Ovary (tissue), 9 donors: Measurements from ENCODE around the gene SLC10A1. TPM values are rescaled to one million over a fixed set of nuclear protein-coding genes. Genes with fewer than 3 reads are reported as not detected.

Source experiments
- DNase-seq, 5 donors: peaks; one replicate each; pipeline ENCODE4 v3.0.0-alpha.2; 2019 to 2020
- H3K27ac ChIP-seq, 2 donors: fragments of 200-600 bp; one replicate each; pipeline versions ENCODE4 v1.5.1 to v1.8.0; 2019 to 2022
- H3K27me3 ChIP-seq: fragments of 200-600 bp; one replicate; pipeline ENCODE4 v1.8.0; 2022
- H3K36me3 ChIP-seq: fragments of 200-600 bp; sonication (generic); one replicate; pipeline ENCODE4 v1.5.1; 2019
- H3K4me1 ChIP-seq: one replicate; pipeline ENCODE4 v1.8.1; 2013; ENCODE audit warnings: mild to moderate bottlenecking, moderate library complexity; ENCODE audit not compliant: insufficient read depth
- H3K4me3 ChIP-seq: fragments of 200-600 bp; sonication (generic); one replicate; pipeline ENCODE4 v1.5.1; 2017
- H3K9me3 ChIP-seq, 2 donors: fragments of 200-600 bp in 1 of 2; sonication (generic) in 1 of 2; one replicate each; pipeline versions ENCODE4 v1.5.1 to v1.8.1; 2013 to 2019; ENCODE audit warnings: mild to moderate bottlenecking in 1 of 2, moderate library complexity in 1 of 2
- EP300 ChIP-seq: sonication (generic); formaldehyde crosslinking; IDR thresholded peaks from one replicate; pipeline ENCODE4 v1.6.1; 2017; ENCODE audit warnings: antibody characterized with exemption
- POLR2A ChIP-seq: fragments of 450-650 bp; IDR thresholded peaks from one replicate; pipeline ENCODE4 v1.6.1; 2017; ENCODE audit warnings: antibody characterized with exemption, mild to moderate bottlenecking, moderate library complexity
- WGBS, 3 donors: extraction: QIAGEN DNeasy Blood & Tissue Kit in 1 of 3; methylation state at CpG; one replicate each; pipeline versions ENCODE4 v1.1.5 to v1.1.7; 2013 to 2017; 5-methylcytosine and 5-hydroxymethylcytosine counted together
- intact Hi-C, 4 donors: fragments of 100-400 bp; cut with DNase I; formaldehyde crosslinking; loops; one replicate each; pipeline versions ENCODE4 v1.11.0 to v1.15.1; 2022 to 2023
- polyA plus RNA-seq, 2 donors: library from polyadenylated mRNA; stranded (reverse); fragments of 200-250 nt in 1 of 2; fragments of 350-450 nt in 1 of 2; fragmentation: Illumina TruSeq in 1 of 2; extraction: RNeasy Lipid Tissue Mini Kit (QIAGEN cat#74804) in 1 of 2; gene quantifications; one replicate each; pipeline ENCODE4 v1.2.3, GENCODE V29; 2013 to 2014
- total RNA-seq, 7 donors: library from RNA; depleted of rRNA in 2 of 7; stranded (reverse); fragments of >200 nt in 2 of 7; fragmentation: NEBNext Ultra II Directional in 3 of 7; extraction: Animal tissue kit (Norgen Biotek cat#: 25700) in 3 of 7; gene quantifications; one replicate each; pipeline versions ENCODE4 v1.1.0 to v1.2.4, GENCODE V29; 2016 to 2023
- TF ChIP-seq, protein P1 (sequence below), 3 donors: fragments of 450-650 bp in 2 of 3; fragments of 200-600 bp in 1 of 3; IDR thresholded peaks; one replicate each; pipeline versions ENCODE4 v1.5.1 to v1.8.0; 2016 to 2022; ENCODE audit warnings: antibody characterized with exemption in 3 of 3, mild to moderate bottlenecking in 1 of 3
- donor health status: DM: no; HTN: no; CAD: no; lungs with moderate emphysema.
- donor health status: DM: no; HTN: no; CAD: no.
- donor health status: Bipolar disorder and iron deficiency.
- donor health status: DM: yes; HTN: yes; CAD: no.
- donor health status: DM: no; HTN: no; CAD: no.
- donor health status: DM: yes; HTN: yes; CAD: no.

The SLC10A1 gene
- total and polyA plus RNA-seq, 9 donors = not detected

DNA sequence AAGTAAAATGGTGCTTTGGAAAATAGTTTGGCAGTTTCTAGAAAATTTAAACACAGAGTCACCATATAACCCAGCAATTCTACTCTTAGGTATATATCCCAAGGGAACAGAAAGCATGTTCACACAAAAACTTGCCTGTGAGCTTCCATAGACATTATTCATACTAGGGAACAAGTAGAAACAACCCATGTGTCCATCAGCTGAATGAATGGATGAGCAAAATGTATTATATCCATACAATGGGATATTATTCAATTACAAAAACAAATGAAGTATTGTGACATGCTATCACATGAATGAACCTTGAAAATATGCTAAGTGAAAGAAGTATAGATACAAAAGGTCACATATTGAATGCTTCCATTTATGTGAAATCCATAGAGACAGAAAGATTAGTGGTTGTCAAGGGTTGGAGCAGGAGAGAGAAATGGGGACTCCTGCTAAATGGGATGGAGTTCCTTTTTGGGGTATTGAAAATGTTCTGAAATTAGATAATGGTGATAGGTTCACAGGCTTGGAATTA is 7.9 kb downstream of the SLC10A1 start:
- Histone ChIP-seq H3K27ac (no peak overlapping the region), H3K9me3 (no peaks in the 10 kb centered on the region), H3K27me3 (no peaks in the 10 kb centered on the region), H3K4me1 (no peaks in the 10 kb centered on the region), H3K36me3 (no peaks in the 10 kb centered on the region), H3K4me3 (no peak overlapping the region)
- TF ChIP-seq, protein P1, sequence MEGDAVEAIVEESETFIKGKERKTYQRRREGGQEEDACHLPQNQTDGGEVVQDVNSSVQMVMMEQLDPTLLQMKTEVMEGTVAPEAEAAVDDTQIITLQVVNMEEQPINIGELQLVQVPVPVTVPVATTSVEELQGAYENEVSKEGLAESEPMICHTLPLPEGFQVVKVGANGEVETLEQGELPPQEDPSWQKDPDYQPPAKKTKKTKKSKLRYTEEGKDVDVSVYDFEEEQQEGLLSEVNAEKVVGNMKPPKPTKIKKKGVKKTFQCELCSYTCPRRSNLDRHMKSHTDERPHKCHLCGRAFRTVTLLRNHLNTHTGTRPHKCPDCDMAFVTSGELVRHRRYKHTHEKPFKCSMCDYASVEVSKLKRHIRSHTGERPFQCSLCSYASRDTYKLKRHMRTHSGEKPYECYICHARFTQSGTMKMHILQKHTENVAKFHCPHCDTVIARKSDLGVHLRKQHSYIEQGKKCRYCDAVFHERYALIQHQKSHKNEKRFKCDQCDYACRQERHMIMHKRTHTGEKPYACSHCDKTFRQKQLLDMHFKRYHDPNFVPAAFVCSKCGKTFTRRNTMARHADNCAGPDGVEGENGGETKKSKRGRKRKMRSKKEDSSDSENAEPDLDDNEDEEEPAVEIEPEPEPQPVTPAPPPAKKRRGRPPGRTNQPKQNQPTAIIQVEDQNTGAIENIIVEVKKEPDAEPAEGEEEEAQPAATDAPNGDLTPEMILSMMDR (IDR thresholded peaks at IDR 0.05) = no peak
- TF ChIP-seq EP300 (no peak), POLR2A (no peak)
- DNase-seq = no peak
- intact Hi-C loops = no loop called here

DNA sequence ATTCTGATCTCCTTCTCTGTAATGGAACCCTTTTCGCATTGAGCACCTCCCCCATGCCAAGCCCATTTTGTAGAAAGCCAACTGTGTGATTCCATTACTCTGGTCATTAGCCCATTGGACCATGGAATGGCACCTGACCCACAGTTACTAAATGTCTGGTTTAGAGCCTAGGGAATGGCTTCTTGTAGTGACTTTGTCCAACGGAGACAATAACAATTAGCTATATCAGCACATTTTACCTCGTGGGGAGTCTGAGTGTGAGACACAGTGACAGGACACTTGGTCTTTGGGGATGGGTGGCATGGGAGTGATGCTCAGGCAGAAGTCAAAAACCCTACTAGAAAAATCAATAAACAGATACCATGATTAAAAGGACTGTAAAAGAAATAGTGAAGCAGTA is 10.4 kb downstream of the SLC10A1 start:
- intact Hi-C loops = no loop called here
- TF ChIP-seq EP300 = no peak
- TF ChIP-seq, protein P1 (IDR thresholded peaks at IDR 0.05) = no peak
- no peak for TF ChIP-seq POLR2A
- Histone ChIP-seq H3K36me3 (no peaks in the 10 kb centered on the region), H3K4me1 (no peaks in the 10 kb centered on the region), H3K27ac (no peak overlapping the region), H3K4me3 (no peak overlapping the region), H3K27me3 (no peaks in the 10 kb centered on the region), H3K9me3 (no peaks in the 10 kb centered on the region)
- DNase-seq = no peak
- 91 to 96% (median 93%) methylated on average over 3 of the region's 3 CpGs for WGBS, 3 donors

DNA sequence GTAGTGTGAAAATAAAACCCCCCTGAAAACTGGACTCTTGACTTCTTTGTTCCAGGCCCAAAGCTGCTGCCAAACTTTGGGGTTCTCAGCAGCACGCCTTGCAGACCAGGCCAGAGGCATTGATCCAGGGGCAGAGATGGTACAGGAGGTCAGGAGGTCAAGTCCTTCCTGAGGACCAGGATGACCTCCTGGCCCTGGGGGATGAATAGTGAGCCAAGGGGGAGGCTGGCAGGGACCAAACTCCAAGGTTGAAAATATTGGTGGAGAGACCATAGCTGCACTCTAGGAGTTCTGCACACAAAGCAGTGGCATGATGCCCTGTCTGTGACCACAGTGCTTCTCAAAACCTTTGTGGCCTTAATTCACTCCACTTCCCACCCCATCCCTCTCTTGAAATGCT is 12.1 kb downstream of the SLC10A1 start:
- Histone ChIP-seq H3K4me3 (no peak overlapping the region), H3K27ac (no peak overlapping the region), H3K4me1 (no peaks in the 10 kb centered on the region), H3K27me3 (no peaks in the 10 kb centered on the region), H3K36me3 (no peaks in the 10 kb centered on the region), H3K9me3 (no peaks in the 10 kb centered on the region)
- intact Hi-C loops = no loop called here
- no peak for DNase-seq
- 94 to 100% (median 95%) methylated on average over 1 of the region's 1 CpG for WGBS, 3 donors
- TF ChIP-seq, protein P1 (IDR thresholded peaks at IDR 0.05) = no peak
- TF ChIP-seq POLR2A (no peak), EP300 (no peak)

DNA sequence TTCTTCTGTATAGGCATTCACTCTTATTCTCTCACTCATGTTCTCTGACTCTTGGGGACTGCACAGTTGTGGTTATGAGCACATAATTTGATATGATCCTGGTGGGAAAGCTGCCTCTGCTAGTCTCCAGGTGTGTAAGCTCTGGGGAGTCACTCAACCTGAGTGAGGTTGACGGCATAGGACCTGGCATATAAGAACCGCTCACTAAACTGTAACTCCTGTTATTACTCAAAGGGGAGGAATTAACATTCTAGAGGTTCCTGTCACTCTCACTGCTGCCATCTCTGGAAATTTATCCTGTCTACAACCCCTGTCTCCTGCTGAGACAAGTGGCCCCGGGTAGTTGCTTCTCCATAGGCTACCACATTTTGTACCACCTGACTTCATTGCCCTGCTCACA is 16.1 kb downstream of the SLC10A1 start:
- H3K9me3 ChIP-seq = no peaks in the 10 kb centered on the region
- no peaks in the 10 kb centered on the region for H3K36me3 ChIP-seq
- TF ChIP-seq POLR2A (no peak), EP300 (no peak)
- TF ChIP-seq, protein P1 (IDR thresholded peaks at IDR 0.05) = no peak
- intact Hi-C loops = no loop called here
- 94 to 97% (median 96%) methylated on average over 3 of the region's 3 CpGs for WGBS, 3 donors
- H3K4me1 ChIP-seq = peaks cover 2% of the 10 kb centered on the region
- H3K27me3 ChIP-seq = no peaks in the 10 kb centered on the region
- no peak for DNase-seq
- no peak overlapping the region for H3K4me3 ChIP-seq
- H3K27ac ChIP-seq = no peak overlapping the region

DNA sequence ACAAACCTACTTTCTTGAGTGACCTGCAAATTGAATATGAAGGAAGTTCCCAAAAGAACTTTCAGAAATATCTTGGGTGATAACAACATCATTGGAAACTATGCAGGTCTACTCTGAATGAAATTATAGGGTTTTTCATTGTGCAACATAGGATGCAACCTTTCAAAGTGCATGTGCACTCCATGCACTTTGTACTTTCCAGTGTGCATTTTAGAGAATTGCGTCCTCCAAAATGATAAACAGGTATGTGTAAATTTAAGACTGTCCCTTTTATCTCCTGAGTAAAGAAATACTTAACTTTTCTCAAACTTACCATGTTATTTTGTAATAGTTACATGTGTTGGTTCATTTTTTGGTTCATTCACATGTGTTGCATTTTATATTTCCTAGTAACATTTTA is 16.9 kb downstream of the SLC10A1 start:
- Histone ChIP-seq H3K36me3 (no peaks in the 10 kb centered on the region), H3K9me3 (no peaks in the 10 kb centered on the region), H3K27ac (no peak overlapping the region), H3K4me1 (peaks cover 3% of the 10 kb centered on the region), H3K27me3 (no peaks in the 10 kb centered on the region), H3K4me3 (no peak overlapping the region)
- TF ChIP-seq POLR2A = no peak
- TF ChIP-seq, protein P1 (IDR thresholded peaks at IDR 0.05) = no peak
- TF ChIP-seq EP300 = no peak
- 91 to 94% (median 92%) methylated on average over 1 of the region's 1 CpG for WGBS, 3 donors
- intact Hi-C loops = no loop called here
- no peak for DNase-seq
